HG03108 (cell line): Measurements from ENCODE around the gene RPS2.
"Not testable (repeated sequence)": the region's sequence is repeated elsewhere in the genome, so short reads cannot be mapped to it uniquely, and the experiment has no call there.

Experiments
- ATAC-seq: cut with Tn5 transposase; IDR thresholded peaks from one replicate; pipeline ENCODE4 v1.9.1; 2021; ENCODE audit warnings: moderate library complexity; ENCODE audit not compliant: unreplicated experiment

Gene RPS2

DNA sequence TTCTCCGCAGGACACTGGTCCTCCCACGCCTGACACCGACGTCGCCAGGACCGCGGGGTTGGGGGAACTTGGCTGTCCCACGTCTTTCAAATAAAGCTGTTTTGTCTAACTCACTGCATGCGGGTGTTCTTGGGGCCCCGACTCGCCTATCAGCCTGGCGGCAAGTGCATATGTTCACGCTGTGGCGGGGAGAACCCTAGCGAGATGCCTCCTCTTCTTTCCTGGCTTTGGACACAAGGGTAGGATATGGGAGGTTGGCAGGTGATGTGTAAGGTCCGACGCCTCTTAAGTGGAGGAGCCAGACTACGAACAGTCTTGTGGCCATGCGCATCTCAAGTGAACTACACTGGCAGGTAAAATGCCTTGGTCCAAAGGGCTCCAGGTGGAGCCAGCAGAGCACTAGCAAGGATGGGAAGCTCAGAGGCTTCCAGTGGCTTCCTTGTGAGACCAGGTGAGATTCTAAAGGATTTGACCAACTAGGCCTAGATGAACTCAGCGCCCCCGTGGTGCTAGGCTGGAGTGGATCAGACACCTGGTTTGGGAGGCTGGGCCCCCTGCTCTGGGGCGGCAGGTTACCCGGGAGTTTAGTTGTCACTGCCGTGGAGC, 873 bp upstream of the RPS2 start:
- ATAC-seq = no peak

DNA sequence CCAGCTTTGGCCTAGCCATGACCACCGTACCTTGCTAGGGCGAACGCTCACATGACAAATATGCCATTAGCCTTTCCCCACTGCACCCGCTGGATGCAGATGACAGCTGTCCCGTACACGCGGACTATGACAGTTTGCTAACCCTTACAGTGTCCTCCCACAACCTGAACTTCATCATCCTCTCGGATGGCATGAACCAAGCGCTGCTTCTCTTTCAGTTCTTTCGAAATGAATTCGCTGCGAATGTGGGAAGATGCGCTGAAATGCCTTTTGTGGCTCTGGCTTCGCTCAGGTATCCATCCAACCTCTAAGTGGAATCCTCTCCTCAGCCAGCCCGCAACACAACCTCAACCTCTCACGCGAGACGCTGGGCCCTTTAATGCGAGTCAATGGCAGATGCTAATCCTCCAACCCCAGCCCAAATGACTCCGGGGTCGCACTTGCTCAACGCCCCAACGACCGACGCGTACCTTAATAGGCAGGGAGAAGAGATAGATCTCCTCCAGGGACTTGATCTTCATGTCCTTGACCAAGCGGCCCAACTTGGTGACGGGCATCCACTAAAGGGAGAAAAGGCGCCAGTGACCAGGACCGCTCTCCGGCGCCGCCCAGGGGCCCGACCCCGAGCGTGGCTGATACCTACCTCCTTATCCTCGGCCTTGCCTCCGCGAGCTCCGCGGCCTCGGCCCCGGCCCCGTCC, 670 bp downstream of the RPS2 start:
- ATAC-seq = no peak

DNA sequence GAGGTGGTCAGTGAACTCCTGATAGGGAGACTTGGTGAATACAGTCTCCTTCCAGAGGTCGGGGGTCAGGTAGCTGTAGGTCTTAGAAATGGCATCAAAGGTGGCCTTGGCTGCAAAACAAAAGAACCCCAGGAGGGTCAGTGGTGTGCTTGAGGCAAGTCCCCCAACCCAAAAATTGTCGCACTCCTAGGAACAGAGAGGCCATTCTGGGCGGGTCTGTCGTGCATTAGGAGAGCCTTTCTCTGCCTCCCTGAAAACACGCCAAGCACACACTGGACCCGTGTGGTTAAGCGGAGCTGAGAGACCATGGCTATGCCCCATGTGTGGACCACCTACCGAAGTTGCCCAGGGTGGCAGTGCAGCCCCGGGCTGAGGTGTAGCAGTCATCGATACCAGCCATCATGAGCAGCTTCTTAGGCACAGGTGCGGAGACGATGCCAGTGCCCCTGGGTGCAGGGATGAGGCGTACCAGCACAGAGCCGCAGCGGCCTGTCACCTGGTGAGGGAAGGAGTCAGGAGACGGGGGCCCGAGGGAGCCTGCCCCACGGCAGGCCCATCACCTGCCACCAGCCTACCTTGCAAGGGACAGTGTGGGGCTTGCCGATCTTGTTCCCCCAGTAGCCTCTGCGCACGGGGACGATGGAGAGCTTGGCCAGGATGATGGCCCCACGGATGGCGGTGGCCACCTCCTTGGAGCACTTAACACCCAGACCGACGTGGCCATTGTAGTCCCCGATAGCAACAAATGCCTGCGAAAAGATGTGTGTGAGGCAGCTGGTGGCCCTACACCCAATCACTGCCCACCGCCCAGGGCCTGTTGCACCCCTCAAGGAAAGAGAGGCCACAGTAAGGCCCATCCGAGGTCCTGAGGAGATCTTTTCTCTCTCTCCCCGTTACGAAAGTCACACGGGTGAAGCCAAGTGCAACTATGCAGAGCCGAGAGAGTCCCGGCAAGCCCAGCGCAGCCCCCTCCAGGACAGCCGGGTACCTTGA, 2.2 kb downstream of the RPS2 start:
- ATAC-seq = not testable (repeated sequence)

DNA sequence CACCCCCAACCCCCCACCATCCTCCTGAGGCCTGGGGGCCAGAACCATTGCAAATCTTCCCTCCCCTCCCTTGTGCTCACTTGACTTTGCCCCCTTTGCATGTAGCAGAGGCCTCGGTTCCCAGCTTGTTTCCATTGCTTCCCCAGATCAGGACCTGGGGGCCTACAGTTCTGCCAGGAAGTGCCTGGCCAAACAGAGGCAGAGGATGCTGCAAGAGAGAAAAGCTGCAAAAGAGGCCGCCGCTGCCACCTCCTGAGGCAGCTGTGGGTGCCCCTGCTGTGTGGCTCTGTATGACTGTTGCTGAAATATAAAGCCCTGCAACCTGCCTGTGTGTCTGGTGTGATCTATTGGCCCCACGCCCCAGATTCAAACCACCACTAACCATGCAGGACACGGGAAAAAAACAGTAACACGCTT, 3.0 kb downstream of the RPS2 start:
- no peak for ATAC-seq

DNA sequence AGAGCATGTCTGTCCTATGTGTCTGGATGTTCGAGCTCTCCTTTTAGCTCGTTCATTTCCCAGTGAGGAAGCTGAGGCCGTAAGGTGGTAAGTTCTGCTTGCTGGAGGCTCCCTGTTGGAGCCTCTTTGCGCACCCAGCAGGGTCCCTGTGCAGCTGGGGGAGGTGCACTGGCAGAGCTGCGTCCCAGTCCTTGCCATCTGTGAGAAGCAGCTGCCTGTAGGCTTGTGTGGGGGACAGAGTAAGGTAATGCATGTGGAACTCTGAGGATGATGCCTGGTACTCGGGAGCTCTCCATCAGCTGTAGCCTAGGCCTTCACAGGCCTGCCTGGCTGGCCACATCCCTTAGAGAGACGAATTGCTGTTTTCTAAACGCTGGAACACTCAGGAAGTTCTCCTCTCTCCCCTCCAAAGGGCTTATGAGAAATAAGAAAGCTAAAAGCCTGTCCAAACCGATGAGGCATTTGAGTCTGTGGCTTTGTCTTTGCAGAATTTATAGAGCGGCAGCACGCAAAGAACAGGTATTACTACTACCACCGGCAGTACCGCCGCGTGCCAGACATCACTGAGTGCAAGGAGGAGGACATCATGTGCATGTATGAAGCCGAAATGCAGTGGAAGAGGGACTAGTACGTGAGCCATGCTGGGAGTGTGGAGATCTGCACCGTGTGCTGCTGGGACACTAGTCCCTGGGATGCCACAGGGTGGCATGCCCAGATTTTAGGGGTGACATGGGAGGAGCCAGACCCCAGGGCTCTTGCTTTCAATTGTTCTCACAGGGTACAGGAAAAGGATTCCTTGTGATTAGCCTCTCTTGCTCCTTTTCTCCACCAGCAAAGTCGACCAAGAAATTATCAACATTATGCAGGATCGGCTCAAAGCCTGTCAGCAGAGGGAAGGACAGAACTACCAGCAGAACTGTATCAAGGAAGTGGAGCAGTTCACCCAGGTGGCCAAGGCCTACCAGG, 3.7 kb downstream of the RPS2 start:
- ATAC-seq = no peak

DNA sequence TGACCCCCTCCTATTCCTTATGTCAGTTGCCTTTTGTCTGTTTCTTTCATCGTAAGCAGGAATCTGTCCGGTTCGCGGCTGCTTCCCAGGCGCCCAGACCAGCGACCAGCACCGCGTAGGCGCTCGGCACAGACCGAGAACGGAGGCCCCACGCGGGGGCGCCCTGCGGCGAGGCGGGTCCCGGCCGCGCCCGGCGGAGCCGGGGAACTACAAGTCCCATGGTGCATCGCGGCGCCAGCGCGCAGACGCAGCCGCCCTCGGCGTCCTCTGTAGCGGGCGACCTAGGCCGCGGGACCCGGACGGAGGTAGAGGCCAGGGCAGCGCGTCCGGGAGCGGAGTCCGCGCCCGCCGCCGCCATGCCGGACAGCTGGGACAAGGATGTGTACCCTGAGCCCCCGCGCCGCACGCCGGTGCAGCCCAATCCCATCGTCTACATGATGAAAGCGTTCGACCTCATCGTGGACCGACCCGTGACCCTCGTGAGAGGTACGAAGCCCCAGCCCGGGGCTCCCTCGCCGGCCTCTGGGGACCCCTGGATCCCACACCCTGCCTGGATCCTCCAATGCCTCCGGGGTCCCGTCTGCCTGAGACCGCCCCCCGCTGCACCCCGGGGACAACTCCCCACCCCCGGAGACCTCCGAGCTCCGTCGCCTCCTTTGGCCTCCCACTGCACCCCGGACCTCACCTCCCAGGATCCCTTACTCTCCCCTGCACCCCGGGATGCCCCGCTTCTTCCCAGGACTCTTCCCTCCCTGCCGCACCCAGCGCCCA, 5.2 kb downstream of the RPS2 start, which contains the start of gene NDUFB10:
Gene NDUFB10, plus strand, starts transcription at position 270 of the 771 bp plus-strand sequence. Its CDS starts 87 bp downstream, at position 357.
- peak; percentile 81 for ATAC-seq

DNA sequence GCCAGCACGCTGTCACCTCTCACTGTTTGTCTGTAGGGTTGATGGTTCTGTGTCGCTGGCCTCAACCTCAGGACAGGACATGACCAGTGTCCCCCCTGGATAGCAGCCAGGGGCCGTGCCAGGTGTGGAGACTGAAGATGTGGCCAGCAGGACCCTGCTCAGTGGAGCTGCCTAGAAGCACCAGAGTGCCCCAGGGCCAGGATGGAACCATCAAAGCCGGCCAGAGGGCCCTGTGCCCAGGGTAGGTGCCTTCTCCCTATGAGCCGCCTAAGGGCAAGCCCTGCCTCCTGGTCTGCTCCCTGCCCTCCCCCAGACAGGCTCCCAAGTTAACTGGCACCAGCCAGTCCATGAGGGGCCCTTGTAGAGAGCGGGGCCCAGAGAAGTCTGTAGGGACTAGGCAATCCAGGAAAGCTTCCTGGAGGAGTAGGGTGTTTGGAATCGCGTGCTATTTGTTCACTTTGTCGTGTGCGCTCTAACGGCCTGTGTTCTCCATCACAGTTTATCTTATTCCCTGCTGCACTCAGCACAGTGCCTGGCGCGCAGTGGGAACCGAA, 5.8 kb downstream of the RPS2 start:
- no peak for ATAC-seq

DNA sequence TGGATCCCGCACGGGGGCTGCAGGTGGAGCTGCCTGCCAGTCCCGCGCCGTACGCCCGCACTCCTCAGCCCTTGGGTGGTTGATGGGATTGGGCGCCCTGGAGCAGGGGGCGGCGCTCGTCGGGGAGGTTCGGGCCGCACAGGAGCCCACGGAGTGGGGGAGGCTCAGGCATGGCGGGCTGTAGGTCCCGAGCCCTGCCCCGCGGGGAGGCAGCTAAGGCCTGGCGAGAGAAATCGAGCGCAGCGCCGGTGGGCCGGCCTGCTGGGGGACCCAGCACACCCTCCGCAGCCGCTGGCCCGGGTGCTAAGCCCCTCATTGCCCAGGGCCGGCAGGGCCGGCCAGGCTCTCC, 6.5 kb downstream of the RPS2 start:
- not testable (repeated sequence) for ATAC-seq

DNA sequence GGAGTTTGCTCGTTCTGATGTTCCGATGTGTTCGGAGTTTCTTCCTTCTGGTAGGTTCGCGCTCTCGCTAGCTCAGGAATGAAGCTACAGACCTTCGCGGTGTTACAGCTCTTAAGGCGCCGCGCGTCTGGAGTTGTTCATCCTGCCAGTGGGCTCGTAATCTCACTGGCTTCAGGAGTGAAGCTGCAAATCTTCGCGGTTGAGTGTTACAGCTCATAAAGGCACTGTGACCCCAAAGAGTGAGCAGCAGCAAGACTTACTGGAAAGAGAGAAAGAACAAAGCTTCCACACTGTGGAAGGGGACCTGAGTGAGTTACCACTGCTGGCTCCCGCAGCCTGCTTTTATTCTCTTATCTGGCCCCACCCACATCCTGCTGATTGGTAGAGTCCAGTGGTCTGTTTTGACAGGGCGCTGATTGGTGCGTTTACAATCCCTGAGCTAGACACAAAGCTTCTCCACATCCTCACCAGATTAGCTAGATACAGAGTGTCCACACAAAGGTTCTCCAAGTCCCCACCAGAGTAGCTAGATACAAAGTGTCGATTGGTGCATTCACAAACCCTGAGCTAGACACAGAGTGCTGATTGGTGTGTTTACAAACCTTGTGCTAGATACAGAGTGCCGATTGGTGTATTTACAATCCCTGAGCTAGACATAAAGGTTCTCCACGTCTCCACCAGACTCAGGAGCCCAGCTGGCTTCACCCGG, 7.0 kb downstream of the RPS2 start:
- not testable (repeated sequence) for ATAC-seq

DNA sequence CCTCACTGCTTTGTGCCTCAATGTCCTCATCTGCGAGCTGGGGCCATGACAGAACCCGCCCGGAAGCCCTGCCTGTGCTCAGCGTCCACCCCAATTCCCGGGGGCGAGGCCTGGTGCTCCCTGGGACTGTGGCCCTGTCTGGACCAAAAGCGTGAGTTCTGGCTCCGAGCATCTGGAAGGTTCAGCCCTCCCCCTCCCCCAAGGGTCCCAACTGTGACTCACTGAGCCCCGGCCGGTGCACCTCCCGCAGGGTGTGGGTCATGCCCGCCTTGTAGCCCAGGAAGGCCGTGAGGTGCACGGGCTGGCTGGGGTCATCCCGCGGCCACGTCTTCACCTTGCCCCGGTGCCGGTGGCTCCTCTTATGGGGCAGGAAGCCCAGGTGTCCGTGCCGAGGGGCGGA, 10.9 kb downstream of the RPS2 start:
- ATAC-seq = no peak

DNA sequence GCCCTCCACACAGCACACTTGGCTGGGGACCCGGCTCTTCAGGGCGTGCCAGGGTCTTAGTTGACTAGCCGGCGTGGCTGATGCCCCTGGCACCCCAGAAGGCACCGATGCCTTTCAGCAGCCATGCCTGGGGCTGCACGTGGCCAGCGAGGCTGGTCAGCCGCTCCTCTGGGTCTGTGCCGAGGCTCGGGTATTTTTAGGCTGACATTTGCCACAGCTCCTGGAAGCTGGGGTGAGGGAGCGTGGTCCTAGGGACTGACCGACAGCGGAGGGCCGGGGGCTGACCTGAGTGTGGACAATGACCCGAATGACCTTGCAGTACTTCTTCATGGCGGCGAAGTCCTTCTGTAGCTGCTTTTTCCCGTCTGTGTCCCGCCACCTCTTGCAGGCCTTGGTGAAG, 14.1 kb downstream of the RPS2 start:
- no peak for ATAC-seq

DNA sequence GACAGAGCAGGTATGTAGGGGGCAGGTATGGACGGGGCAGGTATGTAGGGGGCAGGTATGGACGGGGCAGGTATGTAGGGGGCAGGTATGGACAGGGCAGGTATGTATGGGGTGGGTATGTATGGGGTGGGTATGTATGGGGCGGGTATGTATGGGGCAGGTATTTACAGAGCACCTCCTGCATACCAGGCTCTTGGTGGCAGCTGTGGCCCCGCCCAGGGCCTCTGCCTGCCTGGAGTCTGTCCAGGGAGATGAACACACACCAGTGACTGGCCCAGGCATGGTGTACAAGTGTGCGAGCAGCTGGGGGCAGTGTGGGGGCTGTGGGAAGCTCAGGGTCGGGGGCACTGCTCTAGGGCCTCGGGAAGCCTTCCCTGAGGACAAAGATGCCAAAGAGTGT, 14.6 kb downstream of the RPS2 start:
- no peak for ATAC-seq

DNA sequence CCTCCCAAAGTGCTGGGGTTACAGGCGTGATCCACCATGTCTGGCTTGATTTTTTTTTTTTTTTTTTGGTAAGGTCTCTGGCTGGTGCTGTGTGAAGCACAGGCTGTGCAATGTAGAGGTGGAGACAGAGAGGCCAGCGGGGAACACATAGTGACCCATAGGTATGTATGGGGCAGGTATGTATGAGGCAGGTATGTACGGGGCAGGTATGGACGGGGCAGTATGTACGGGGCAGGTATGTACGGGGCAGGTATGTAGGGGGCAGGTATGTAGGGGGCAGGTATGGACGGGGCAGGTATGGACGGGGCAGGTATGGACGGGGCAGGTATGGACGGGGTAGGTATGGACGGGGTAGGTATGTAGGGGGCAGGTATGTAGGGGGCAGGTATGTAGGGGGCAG, 15.1 kb downstream of the RPS2 start:
- ATAC-seq = no peak

DNA sequence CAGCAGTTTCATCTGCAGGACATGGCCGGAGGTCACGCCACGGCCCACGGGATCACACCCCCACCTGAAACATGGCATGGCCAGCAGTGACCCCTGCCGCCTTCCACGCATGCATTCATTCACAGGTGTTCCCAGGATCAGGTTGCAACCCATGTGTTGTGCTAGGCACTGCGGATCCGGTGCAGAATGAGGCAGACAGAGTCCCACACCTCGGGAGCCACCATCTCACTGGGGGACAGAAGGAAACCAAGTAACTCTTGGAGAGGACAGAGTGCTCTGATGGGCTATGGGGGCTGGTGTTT, 17.3 kb downstream of the RPS2 start:
- ATAC-seq = no peak

DNA sequence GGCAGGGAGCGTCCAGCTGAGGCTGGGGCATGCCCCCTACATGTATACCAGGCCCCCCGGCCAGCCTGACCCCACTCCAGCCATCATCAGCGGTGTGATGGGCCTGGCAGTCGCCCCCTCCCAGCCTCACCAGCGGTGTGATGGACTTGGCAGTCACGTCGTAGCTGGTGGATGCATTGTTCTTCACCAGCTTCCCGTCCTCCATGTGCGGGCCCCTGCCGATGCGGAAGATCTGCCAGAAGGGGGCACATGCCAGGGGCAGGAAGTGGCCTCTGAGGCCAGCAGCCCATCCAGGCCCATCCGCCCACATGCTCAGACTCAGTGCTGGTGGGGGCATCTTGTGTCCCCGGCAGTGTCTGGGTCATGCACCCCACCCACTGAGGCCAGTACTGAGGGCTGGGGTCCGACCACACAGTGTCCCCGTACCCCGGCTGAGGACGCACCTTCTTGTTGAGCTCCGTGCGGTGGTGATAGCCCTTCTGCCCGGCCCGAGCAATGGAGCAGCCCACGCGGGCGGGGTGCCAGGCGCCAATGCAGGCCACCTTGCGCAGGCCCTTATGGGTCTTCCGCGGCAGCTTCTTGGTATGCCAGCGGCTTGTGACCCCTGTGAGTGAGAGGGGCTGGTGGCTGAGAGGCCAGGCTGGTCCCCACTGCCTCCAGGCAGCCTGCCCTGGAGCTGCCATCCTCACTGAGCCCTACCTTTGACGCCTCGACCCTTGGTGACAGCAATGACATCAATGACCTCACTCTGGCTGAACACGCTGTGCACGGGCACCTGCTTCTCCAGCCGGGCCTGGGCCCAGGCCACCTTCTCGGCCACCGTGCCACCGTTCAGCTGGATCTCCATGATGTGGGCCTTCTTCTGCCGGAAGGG, 17.9 kb downstream of the RPS2 start:
- ATAC-seq = no peak

DNA sequence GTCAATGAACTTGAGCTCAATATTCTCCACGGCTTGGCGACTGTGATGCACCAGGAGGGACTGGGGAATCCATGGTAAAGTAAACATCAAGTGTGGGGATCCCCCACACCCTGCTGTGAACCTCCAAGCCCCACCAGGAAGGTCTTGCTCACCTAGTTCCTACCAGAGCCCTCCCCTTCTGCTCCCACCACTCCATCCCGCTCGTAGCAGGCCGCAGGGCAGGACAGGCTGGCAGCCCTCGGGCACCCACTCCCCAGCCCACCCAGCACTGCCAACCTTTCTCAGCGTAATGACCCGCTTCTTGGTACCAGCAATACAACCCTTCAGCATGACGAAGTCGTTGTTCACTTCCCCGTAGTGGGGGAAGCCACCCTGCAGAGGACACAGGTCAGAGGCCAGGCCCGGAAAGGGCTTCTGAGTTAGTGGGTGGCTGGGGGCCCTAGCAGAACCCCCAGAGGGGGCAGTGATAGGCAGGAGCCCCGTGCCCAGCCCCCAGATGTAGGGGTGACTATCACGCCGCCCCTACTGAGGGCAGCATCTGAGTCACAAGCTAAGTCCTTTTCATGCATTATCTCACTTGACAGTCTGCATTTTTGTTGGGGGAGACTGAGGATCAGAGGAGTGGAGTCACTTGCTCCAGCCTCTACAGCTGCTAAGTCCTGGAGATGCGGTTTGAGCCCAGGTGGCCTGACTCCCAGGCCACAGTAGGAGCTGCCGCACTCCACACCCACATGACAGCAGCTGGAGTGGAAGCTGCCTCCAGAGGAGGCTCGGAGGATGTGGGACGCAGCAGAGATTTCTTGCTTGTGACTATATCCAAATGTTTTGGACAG, 18.9 kb downstream of the RPS2 start:
- no peak for ATAC-seq

DNA sequence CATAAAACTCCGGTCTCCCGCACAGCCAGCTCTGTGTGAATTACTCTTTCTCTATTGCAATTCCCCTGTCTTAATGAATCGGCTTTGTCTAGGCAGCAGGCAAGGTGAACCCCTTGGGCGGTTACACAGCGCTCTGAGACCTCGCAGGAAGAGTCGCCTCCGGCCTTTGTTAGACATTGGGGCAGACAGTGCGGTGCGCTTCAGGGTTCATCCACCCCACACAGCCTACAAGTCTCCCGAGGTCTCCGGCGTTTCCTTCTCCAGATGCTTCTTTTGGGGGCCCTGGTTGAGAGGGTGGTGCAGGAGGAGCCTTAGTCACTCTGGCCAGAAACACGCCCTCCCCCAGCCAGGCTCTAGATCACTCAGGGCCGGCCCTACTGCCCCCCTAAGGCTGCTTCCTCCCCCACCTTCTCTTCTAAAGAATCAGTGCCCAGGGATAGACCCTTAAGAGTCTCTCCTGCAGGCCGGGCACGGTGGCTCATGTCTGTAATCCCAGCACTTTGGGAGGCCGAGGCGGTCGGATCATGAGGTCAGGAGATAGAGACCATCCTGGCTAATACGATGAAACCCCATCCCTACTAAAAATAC, 19.9 kb downstream of the RPS2 start:
- no peak for ATAC-seq
